ENCODE results near the gene NEK7.

DNA sequence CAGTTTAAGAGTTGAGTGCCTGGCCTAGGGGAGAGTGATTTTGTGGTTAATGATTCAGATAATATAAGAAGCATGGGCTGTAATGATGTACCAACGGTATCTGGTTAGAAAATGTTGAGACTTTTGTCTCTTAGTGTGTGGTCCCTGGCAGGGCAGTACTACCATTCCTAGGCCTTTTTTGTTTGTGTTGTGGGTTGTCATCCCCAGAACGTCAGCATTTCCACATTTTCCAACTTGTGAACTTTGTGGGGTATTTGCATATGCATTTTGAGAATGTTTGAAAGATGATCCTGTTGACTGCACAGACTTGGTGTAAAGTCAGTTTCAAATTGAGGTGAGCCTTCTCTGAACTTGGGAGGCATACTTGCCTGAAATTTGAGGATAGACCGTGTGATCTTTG lies 11.4 kb downstream of the NEK7 start:
- TF ChIP-seq POLR2A (IDR thresholded peaks at IDR 0.05), result no peak
- TF ChIP-seq, protein P1, sequence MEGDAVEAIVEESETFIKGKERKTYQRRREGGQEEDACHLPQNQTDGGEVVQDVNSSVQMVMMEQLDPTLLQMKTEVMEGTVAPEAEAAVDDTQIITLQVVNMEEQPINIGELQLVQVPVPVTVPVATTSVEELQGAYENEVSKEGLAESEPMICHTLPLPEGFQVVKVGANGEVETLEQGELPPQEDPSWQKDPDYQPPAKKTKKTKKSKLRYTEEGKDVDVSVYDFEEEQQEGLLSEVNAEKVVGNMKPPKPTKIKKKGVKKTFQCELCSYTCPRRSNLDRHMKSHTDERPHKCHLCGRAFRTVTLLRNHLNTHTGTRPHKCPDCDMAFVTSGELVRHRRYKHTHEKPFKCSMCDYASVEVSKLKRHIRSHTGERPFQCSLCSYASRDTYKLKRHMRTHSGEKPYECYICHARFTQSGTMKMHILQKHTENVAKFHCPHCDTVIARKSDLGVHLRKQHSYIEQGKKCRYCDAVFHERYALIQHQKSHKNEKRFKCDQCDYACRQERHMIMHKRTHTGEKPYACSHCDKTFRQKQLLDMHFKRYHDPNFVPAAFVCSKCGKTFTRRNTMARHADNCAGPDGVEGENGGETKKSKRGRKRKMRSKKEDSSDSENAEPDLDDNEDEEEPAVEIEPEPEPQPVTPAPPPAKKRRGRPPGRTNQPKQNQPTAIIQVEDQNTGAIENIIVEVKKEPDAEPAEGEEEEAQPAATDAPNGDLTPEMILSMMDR (IDR thresholded peaks at IDR 0.05 in 8 of 11, conservative IDR thresholded peaks at IDR 0.05 in 3 of 11), result no peak
- no peak for TF ChIP-seq POLR2AphosphoS5 (IDR thresholded peaks at IDR 0.05)

Data from spleen (tissue), 7 donors.